B cell (primary cell): Measurements from ENCODE around the gene PGBD5. TPM values are rescaled to one million over a fixed set of nuclear protein-coding genes. Genes with fewer than 3 reads are reported as not detected.

Source experiments
- ATAC-seq: fragments of 200-7000 bp; cut with Tn5 transposase; one replicate; pipeline ENCODE4 v1.10.0; 2021; ENCODE audit warnings: low read depth, mild to moderate bottlenecking, moderate number of reproducible peaks, moderate library complexity
- CTCF ChIA-PET: fragments of 350-600 bp; sonication (Branson Sonifier 250); formaldehyde crosslinking; loops from one replicate; lab custom pipeline; 2021; ENCODE audit warnings: antibody characterized with exemption, inconsistent platforms; lab: Charles Lee
- POLR2A ChIA-PET: fragments of 350-600 bp; sonication (Branson Sonifier 250); formaldehyde crosslinking; loops from one replicate; lab custom pipeline; 2021; ENCODE audit warnings: antibody characterized with exemption; lab: Charles Lee
- DNase-seq: peaks from one replicate; pipeline ENCODE4 v3.0.0; 2013
- H2AFZ ChIP-seq: 2 replicates; pipeline ENCODE4 v1.6.1; 2012; ENCODE audit warnings: mild to moderate bottlenecking, low read depth, low read length; ENCODE audit not compliant: insufficient read depth, poor library complexity, severe bottlenecking
- H3K27ac ChIP-seq, 2 donors: 1 replicate in 1 of 2; 2 replicates in 1 of 2; pipeline ENCODE4 v1.5.1; 2012 to 2013; ENCODE audit warnings: low read length in 2 of 2, mild to moderate bottlenecking in 2 of 2, moderate library complexity in 1 of 2
- H3K27me3 ChIP-seq, 4 experiments: fragments of 200-600 bp in 1 of 4; sonication (generic) in 1 of 4; replicated peaks in 1 of 4; 1 replicate in 2 of 4; 2 replicates in 2 of 4; pipeline versions ENCODE4 v1.6.1 to v1.7.0; 2013 to 2016; ENCODE audit warnings: low read length in 3 of 4, mild to moderate bottlenecking in 2 of 4, mixed read lengths in 1 of 4, moderate library complexity in 1 of 4; ENCODE audit not compliant: insufficient read depth in 4 of 4, control insufficient read depth in 3 of 4; ENCODE audit errors: control extremely low read depth in 1 of 4
- H3K36me3 ChIP-seq, 2 experiments: replicated peaks in 1 of 2; 1 replicate in 1 of 2; 2 replicates in 1 of 2; pipeline versions ENCODE4 v1.6.1 to v1.7.1; 2013; ENCODE audit warnings: low read length in 1 of 2; ENCODE audit not compliant: insufficient read depth in 2 of 2, control insufficient read depth in 1 of 2; ENCODE audit errors: control extremely low read depth in 1 of 2, extremely low read depth in 1 of 2
- H3K4me1 ChIP-seq, 2 donors: fragments of 200-600 bp in 1 of 2; sonication (generic) in 1 of 2; 1 replicate in 1 of 2; 2 replicates in 1 of 2; pipeline versions ENCODE4 v1.5.1 to v1.6.1; 2013 to 2017; ENCODE audit warnings: low read length in 2 of 2; ENCODE audit not compliant: control insufficient read depth in 2 of 2, insufficient read depth in 2 of 2
- H3K4me2 ChIP-seq: replicated peaks from 2 replicates; pipeline ENCODE3; 2012; ENCODE audit warnings: mild to moderate bottlenecking, low read depth, low read length; ENCODE audit not compliant: poor library complexity, severe bottlenecking
- H3K4me3 ChIP-seq, 5 experiments: fragments of 200-600 bp in 1 of 5; sonication (generic) in 1 of 5; 1 replicate in 3 of 5; 2 replicates in 2 of 5; pipeline versions ENCODE4 v1.5.1 to v1.7.0; 2011 to 2016; ENCODE audit warnings: low read length in 4 of 5, mild to moderate bottlenecking in 4 of 5, low read depth in 2 of 5, control low read depth in 1 of 5, moderate library complexity in 1 of 5; ENCODE audit not compliant: insufficient read depth in 1 of 5; ENCODE audit errors: control extremely low read depth in 1 of 5, extremely low read depth in 1 of 5
- H3K79me2 ChIP-seq: fragments of 200-600 bp; sonication (generic); one replicate; pipeline ENCODE4 v1.6.0; 2016; ENCODE audit warnings: low read length; ENCODE audit not compliant: control insufficient read depth, insufficient read depth
- H3K9ac ChIP-seq: fragments of 200-600 bp; sonication (generic); 2 replicates; pipeline ENCODE4 v1.6.1; 2017; ENCODE audit warnings: mild to moderate bottlenecking, low read length, moderate library complexity
- H3K9me3 ChIP-seq, 3 donors: one replicate each; pipeline versions ENCODE4 v1.6.1 to v1.7.1; 2013; ENCODE audit warnings: low read length in 2 of 3; ENCODE audit not compliant: control insufficient read depth in 2 of 3, insufficient read depth in 1 of 3; ENCODE audit errors: control extremely low read depth in 1 of 3
- H4K20me1 ChIP-seq: 2 replicates; pipeline ENCODE4 v1.6.0; 2012; ENCODE audit warnings: mild to moderate bottlenecking, low read length; ENCODE audit not compliant: insufficient read depth, control insufficient read depth, poor library complexity, severe bottlenecking
- H3K27ac Mint-ChIP-seq: one replicate; pipeline ENCODE4 v1.8.0; 2021; ENCODE audit warnings: mixed read lengths
- H3K27me3 Mint-ChIP-seq: one replicate; pipeline ENCODE4 v1.8.0; 2021; ENCODE audit warnings: mixed read lengths
- H3K4me1 Mint-ChIP-seq: one replicate; pipeline ENCODE4 v1.8.0; 2021; ENCODE audit warnings: mixed read lengths
- H3K4me3 Mint-ChIP-seq: one replicate; pipeline ENCODE4 v1.8.0; 2021; ENCODE audit warnings: mixed read lengths
- H3K9me3 Mint-ChIP-seq: one replicate; pipeline ENCODE4 v1.8.0; 2022; ENCODE audit warnings: mixed read lengths; ENCODE audit not compliant: insufficient read depth
- CTCF ChIP-seq: fragments of 200-600 bp; IDR thresholded peaks from one replicate; pipeline ENCODE4 v1.8.0; 2022; ENCODE audit warnings: antibody characterized with exemption, mild to moderate bottlenecking
- EZH2 ChIP-seq: IDR thresholded peaks from 2 replicates; pipeline ENCODE4 v1.6.1; 2012; ENCODE audit warnings: borderline replicate concordance, low read depth, mild to moderate bottlenecking, moderate library complexity, low read length; ENCODE audit not compliant: insufficient read depth, poor library complexity, severe bottlenecking
- WGBS: methylation state at CpG from one replicate; pipeline ENCODE4 v1.1.5; 2013; ENCODE audit warnings: missing lambda C conversion rate; ENCODE audit not compliant: insufficient coverage; 5-methylcytosine and 5-hydroxymethylcytosine counted together
- intact Hi-C: fragments of 100-400 bp; cut with micrococcal nuclease; formaldehyde crosslinking; loops from one replicate; pipeline ENCODE4 v1.10.0; 2022
- polyA plus RNA-seq: library from polyadenylated mRNA; depleted of rRNA; stranded (reverse); fragments of >200 nt; gene quantifications from 2 replicates; pipeline ENCODE4 v1.2.3, GENCODE V29; 2012
- total RNA-seq, 2 donors: library from RNA; stranded (reverse); fragments of 120-200 nt in 1 of 2; gene quantifications; 1 replicate in 1 of 2; 2 replicates in 1 of 2; pipeline versions ENCODE4 v1.2.3 to v1.2.4, GENCODE V29; 2013 to 2022

The PGBD5 gene
- total and polyA plus RNA-seq, 2 donors (not counting 1 experiment from before 2014, with no cell fraction given): 0.07 TPM; not detected in 1

DNA sequence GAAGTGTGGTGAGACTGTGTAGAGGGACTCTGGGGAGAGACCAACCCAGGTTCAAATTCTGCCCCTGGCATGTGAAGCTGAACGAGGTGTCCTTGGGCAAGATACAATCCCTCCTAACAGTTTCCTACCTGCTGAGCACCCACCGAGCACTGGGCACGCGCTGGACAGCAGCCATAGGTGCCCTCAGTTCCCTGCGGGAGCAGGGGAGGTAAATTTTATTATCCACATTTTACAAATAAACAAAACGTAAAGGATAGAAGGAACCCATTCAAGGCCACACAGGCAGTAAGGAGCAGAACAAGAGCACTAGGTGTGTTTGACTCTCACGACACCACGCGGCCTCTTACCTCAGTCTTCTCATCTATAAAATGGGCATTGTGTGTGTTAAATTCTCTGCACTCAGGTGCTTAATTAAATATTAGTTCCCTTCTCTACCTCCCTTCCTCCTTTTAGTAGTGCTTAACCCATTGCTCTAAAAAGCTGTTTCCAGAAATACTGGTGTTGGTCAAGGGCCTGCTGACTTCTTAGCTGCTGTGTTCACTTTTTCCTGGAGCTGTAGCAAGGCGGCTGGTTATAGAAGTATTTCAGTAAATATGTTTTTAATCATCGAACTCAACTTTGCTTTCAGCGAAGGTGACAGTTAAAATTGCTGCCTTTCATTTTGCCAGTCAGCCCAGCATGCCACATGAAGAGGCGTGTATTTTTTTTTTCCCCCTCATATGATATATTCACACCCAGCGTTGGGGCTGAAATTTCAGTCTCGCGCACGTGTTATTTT, 41.6 kb downstream of the PGBD5 start:
- Histone ChIP-seq H3K4me2 (no peak overlapping the region), H4K20me1 (no peaks in the 10 kb centered on the region), H3K9me3 (peaks cover 0 to 19% (median 4%) of the 10 kb centered on the region in 3 donors), H3K27ac (no peak overlapping the region), H3K4me1 (no peaks in the 10 kb centered on the region), H2AFZ (no peak overlapping the region), H3K9ac (no peak overlapping the region), H3K79me2 (no peaks in the 10 kb centered on the region), H3K36me3 (no peaks in the 10 kb centered on the region), H3K27me3 (peaks cover 0 to 9% (median 0%) of the 10 kb centered on the region in 4 experiments), H3K4me3 (no peak overlapping the region)
- POLR2A ChIA-PET: no interaction called here
- Mint-ChIP-seq H3K27ac (no peak overlapping the region), H3K4me1 (no peaks in the 10 kb centered on the region), H3K27me3 (peaks cover 16% of the 10 kb centered on the region), H3K4me3 (no peak overlapping the region), H3K9me3 (peaks cover 3% of the 10 kb centered on the region)
- TF ChIP-seq CTCF: no peak
- no peak for TF ChIP-seq EZH2
- DNase-seq (no peak), ATAC-seq (no peak)
- 100% methylated on average over 3 of the region's 17 CpGs for WGBS
- intact Hi-C loops: no loop called here
- CTCF ChIA-PET: no interaction called here

DNA sequence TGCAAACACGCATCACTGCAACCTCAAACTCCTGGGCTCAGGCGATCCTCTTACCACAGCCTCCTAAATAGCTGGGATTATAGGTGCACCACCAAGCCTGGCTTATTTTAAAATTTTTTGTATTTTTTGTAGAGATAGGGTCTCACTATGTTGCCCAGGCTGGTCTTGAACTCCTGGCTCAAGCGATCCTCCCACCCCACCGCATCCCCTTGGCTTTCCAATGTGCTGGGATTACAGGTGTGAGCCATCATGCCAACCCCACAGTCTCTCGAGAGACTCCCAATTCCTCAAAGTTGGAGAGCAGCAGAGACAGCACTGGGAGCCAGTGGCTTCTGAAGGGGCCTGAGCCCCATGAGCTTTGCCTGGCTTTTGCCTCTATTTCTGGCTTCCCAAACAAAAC, 42.7 kb downstream of the PGBD5 start:
- Histone ChIP-seq H3K4me2 (no peak overlapping the region), H3K4me3 (no peak overlapping the region), H3K9ac (no peak overlapping the region), H3K9me3 (peaks cover 0 to 27% (median 12%) of the 10 kb centered on the region in 3 donors), H3K4me1 (no peaks in the 10 kb centered on the region), H2AFZ (no peak overlapping the region), H3K27ac (no peak overlapping the region), H3K36me3 (no peaks in the 10 kb centered on the region), H3K27me3 (peaks cover 0 to 14% (median 1%) of the 10 kb centered on the region in 4 experiments), H3K79me2 (no peaks in the 10 kb centered on the region), H4K20me1 (no peaks in the 10 kb centered on the region)
- no peak for DNase-seq
- no peak for TF ChIP-seq CTCF
- TF ChIP-seq EZH2: no peak
- POLR2A ChIA-PET: no interaction called here
- Mint-ChIP-seq H3K27ac (no peak overlapping the region), H3K4me1 (no peaks in the 10 kb centered on the region), H3K4me3 (no peak overlapping the region), H3K9me3 (peaks cover 11% of the 10 kb centered on the region), H3K27me3 (peaks cover 22% of the 10 kb centered on the region)
- intact Hi-C loops: no loop called here
- CTCF ChIA-PET: no interaction called here
- ATAC-seq: no peak
- 72% methylated on average over 4 of the region's 5 CpGs for WGBS
